Thoracic aorta (tissue), 2 donors: ENCODE results near the gene IPO11. TPM values are rescaled to one million over a fixed set of nuclear protein-coding genes. Genes with fewer than 3 reads are reported as not detected.

ENCODE experiments used
- ATAC-seq: fragments of 150-250 bp; one replicate; pipeline ENCODE4 v1.8.0; 2017; ENCODE audit warnings: low read depth; ENCODE audit not compliant: insufficient number of reproducible peaks, low FRiP score
- DNase-seq: peaks from one replicate; pipeline ENCODE4 v3.0.0-alpha.2; 2020; ENCODE audit warnings: low spot score
- H3K27ac ChIP-seq, 2 donors: fragments of 200-600 bp; sonication (generic); 1 replicate in 1 of 2; 2 replicates in 1 of 2; pipeline ENCODE4 v1.5.1; 2016; ENCODE audit warnings: mild to moderate bottlenecking in 2 of 2, moderate library complexity in 2 of 2
- H3K27me3 ChIP-seq: fragments of 200-600 bp; sonication (generic); replicated peaks from 2 replicates; pipeline ENCODE4 v1.6.0; 2016; ENCODE audit warnings: mild to moderate bottlenecking; ENCODE audit not compliant: insufficient read depth
- H3K36me3 ChIP-seq: fragments of 200-600 bp; sonication (generic); one replicate; pipeline ENCODE4 v1.5.1; 2016
- H3K4me1 ChIP-seq, 2 donors: fragments of 200-600 bp; sonication (generic); 1 replicate in 1 of 2; 2 replicates in 1 of 2; pipeline versions ENCODE4 v1.5.1 to v1.6.0; 2016; ENCODE audit warnings: low read depth in 2 of 2, mild to moderate bottlenecking in 1 of 2; ENCODE audit not compliant: control insufficient read depth in 1 of 2
- H3K4me3 ChIP-seq: fragments of 200-600 bp; sonication (generic); 2 replicates; pipeline ENCODE4 v1.5.1; 2016; ENCODE audit warnings: mild to moderate bottlenecking
- H3K9me3 ChIP-seq: fragments of 200-600 bp; sonication (generic); 2 replicates; pipeline ENCODE4 v1.5.1; 2016
- total RNA-seq, 2 donors: library from RNA; depleted of rRNA; stranded (reverse); fragments of >200 nt; gene quantifications; one replicate each; pipeline versions ENCODE4 v1.1.0 to v1.2.3, GENCODE V29; 2016
- TF ChIP-seq, protein P1 (sequence below): fragments of 200-600 bp; sonication (generic); IDR thresholded peaks from one replicate; pipeline ENCODE4 v1.5.1; 2019; ENCODE audit warnings: antibody characterized with exemption

Gene IPO11
- total RNA-seq, 2 donors from 2014 or later = 10.7 to 16.5 TPM

DNA sequence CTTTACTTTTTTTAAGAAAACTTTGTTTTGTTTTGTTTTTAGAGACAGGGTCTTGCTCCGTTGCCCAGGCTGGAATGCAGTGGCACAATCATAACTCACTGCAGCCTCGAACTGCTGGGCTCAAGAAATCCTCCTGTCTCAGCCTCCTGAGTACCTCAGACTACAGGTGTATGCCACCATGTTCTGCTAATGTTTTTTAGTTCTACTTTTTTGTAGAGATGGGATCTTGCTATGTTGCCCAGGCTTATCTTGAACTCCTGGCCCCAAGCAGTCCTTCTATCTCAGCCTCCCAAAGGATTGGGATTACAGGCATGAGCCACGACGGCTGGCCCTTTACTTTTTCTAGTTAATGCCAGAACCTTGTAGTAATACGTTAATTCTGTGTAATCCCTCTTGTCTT is 36.0 kb downstream of the IPO11 start:
- TF ChIP-seq, protein P1, sequence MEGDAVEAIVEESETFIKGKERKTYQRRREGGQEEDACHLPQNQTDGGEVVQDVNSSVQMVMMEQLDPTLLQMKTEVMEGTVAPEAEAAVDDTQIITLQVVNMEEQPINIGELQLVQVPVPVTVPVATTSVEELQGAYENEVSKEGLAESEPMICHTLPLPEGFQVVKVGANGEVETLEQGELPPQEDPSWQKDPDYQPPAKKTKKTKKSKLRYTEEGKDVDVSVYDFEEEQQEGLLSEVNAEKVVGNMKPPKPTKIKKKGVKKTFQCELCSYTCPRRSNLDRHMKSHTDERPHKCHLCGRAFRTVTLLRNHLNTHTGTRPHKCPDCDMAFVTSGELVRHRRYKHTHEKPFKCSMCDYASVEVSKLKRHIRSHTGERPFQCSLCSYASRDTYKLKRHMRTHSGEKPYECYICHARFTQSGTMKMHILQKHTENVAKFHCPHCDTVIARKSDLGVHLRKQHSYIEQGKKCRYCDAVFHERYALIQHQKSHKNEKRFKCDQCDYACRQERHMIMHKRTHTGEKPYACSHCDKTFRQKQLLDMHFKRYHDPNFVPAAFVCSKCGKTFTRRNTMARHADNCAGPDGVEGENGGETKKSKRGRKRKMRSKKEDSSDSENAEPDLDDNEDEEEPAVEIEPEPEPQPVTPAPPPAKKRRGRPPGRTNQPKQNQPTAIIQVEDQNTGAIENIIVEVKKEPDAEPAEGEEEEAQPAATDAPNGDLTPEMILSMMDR = no peak
- no peaks in the 10 kb centered on the region for H3K4me1 ChIP-seq
- no peak for DNase-seq
- no peak overlapping the region for H3K27ac ChIP-seq
- H3K4me3 ChIP-seq = no peak overlapping the region
- no peaks in the 10 kb centered on the region for H3K27me3 ChIP-seq
- no peak for ATAC-seq
- H3K36me3 ChIP-seq = peaks cover 8% of the 10 kb centered on the region
- no peaks in the 10 kb centered on the region for H3K9me3 ChIP-seq

- no peaks in the 10 kb centered on the region for H3K9me3 ChIP-seq
- H3K4me3 ChIP-seq = no peak overlapping the region
- H3K4me1 ChIP-seq = no peaks in the 10 kb centered on the region
- H3K27ac ChIP-seq = no peak overlapping the region
- ATAC-seq = no peak
- H3K36me3 ChIP-seq = peaks cover 8% of the 10 kb centered on the region
- TF ChIP-seq, protein P1 = no peak
- no peaks in the 10 kb centered on the region for H3K27me3 ChIP-seq
- no peak for DNase-seq
Observed at GRCh38 chr5:62450259-62450658, 37.7 kb downstream of the IPO11 start.

DNA sequence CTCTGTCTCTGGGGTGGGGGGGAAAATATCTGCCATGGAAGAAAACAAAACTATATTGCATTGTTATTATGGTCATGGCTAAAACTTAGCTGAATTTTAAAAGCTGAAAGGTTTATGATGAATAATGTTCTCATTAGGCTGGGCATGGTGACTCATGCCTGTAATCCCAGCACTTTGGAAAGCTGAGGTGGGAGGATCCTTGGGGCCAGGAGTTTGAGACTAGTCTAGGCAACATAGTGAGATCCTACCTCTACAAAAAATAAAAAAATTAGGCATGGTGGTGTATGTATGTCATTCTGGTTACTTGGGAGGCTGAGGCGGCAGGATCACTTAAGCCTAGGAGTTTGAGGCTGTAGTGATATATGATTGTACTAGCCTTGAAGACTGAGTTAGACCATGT is 44.5 kb downstream of the IPO11 start:
- Histone ChIP-seq H3K36me3 (peaks cover under 1% of the 10 kb centered on the region), H3K27me3 (no peaks in the 10 kb centered on the region), H3K4me1 (no peaks in the 10 kb centered on the region), H3K4me3 (no peak overlapping the region), H3K27ac (no peak overlapping the region), H3K9me3 (no peaks in the 10 kb centered on the region)
- TF ChIP-seq, protein P1 = no peak
- no peak for DNase-seq
- ATAC-seq = no peak

GRCh38 chr5:62460578-62460983 is 48.0 kb downstream of the IPO11 start:
- Histone ChIP-seq H3K36me3 (no peaks in the 10 kb centered on the region), H3K9me3 (no peaks in the 10 kb centered on the region), H3K27ac (no peak overlapping the region), H3K27me3 (no peaks in the 10 kb centered on the region), H3K4me1 (no peaks in the 10 kb centered on the region), H3K4me3 (no peak overlapping the region)
- no peak for DNase-seq
- TF ChIP-seq, protein P1 = peak; percentile 59
- ATAC-seq = no peak

DNA sequence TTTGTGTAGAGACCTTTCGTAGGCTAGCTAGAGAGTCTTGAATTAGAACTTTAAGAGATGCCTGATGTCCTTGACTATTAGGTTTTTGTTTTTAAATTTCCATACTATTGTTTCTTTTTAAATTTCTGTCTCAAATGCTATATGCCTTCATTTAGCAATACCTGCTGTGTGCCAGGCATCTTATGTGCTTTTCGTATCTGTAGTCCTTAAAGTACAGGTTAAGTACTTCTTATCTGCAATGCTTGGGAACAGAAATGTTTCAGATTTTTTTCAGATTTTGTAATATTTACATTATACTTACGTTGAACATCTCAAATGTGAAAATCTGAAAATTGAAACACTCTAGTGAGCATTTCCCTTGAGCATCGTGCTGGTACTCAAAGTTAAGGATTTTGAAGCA is 49.0 kb downstream of the IPO11 start:
- ATAC-seq = no peak
- TF ChIP-seq, protein P1 = no peak
- no peaks in the 10 kb centered on the region for H3K36me3 ChIP-seq
- H3K9me3 ChIP-seq = no peaks in the 10 kb centered on the region
- no peak for DNase-seq
- no peak overlapping the region for H3K4me3 ChIP-seq
- H3K27me3 ChIP-seq = no peaks in the 10 kb centered on the region
- peaks cover 0 to 9% of the 10 kb centered on the region in 2 donors for H3K4me1 ChIP-seq
- no peak overlapping the region for H3K27ac ChIP-seq
